Measurements from ENCODE around the gene PRF1. TPM values are rescaled to one million over a fixed set of nuclear protein-coding genes. Genes with fewer than 3 reads are reported as not detected.
"Not testable (repeated sequence)": the region's sequence is repeated elsewhere in the genome, so short reads cannot be mapped to it uniquely, and the experiment has no call there.

PRF1 gene
- polyA plus RNA-seq, 1 donor (not counting 4 experiments of a cell fraction or from before 2014, with no cell fraction given), result not detected

GRCh38 chr10:70615784-70616522, 13.4 kb upstream of the PRF1 start:
- Histone ChIP-seq H3K9me1 (ENCODE audit: control insufficient read depth, extremely low read depth, insufficient read depth, low read length) (no peaks in the 10 kb centered on the region), H3K9ac (ENCODE audit: control insufficient read depth, extremely low read depth, insufficient read depth, low read length) (no peak overlapping the region), H4K20me1 (ENCODE audit: control insufficient read depth, extremely low read depth, insufficient read depth, low read length) (no peaks in the 10 kb centered on the region), H3K9me3 (ENCODE audit: control insufficient read depth, low read depth, low read length) (peaks cover 4% of the 10 kb centered on the region), H3K4me3 (ENCODE audit: control insufficient read depth in 2 of 3, extremely low read depth in 1 of 3, insufficient read depth in 2 of 3, low read depth in 1 of 3, low read length in 3 of 3) (no peak overlapping the region), H3K4me2 (ENCODE audit: control insufficient read depth, extremely low read depth, insufficient read depth, low read depth, low read length) (no peak overlapping the region), H2AFZ (ENCODE audit: control insufficient read depth, low read length) (no peak overlapping the region), H3K79me2 (ENCODE audit: control insufficient read depth, insufficient read depth, low read length) (no peaks in the 10 kb centered on the region), H3K27me3 (ENCODE audit: control insufficient read depth, extremely low read depth, insufficient read depth, low read length) (no peaks in the 10 kb centered on the region), H3K4me1 (ENCODE audit: control insufficient read depth, extremely low read depth, insufficient read depth, low read length) (peaks cover 6% of the 10 kb centered on the region), H3K27ac (ENCODE audit: control insufficient read depth, insufficient read depth, low read length) (no peak overlapping the region), H3K36me3 (ENCODE audit: control insufficient read depth in 2 of 2, extremely low read depth in 1 of 2, insufficient read depth in 2 of 2, low read length in 2 of 2) (no peaks in the 10 kb centered on the region)
- dilution Hi-C loops (cut with MboI; ENCODE audit: extremely low pct_ligation_motif_present, low sequenced_read_pairs), result no loop called here
- TF ChIP-seq EZH2 (IDR thresholded peaks at IDR 0.05; ENCODE audit: low read length) (no peak), CTCF (optimal IDR thresholded peaks at IDR 0.05 in 1 of 3, IDR thresholded peaks at IDR 0.05 in 1 of 3, conservative IDR thresholded peaks at IDR 0.05 in 1 of 3; ENCODE audit: extremely low read depth in 1 of 3, insufficient read depth in 2 of 3, low read length in 3 of 3) (no peak)
- DNase-seq (ENCODE audit: low read depth, low spot score) (no peak), FAIRE-seq (no peak)

GRCh38 chr10:70615211-70615610, 12.7 kb upstream of the PRF1 start:
- Histone ChIP-seq H3K36me3 (ENCODE audit: control insufficient read depth in 2 of 2, extremely low read depth in 1 of 2, insufficient read depth in 2 of 2, low read length in 2 of 2) (no peaks in the 10 kb centered on the region), H3K4me1 (ENCODE audit: control insufficient read depth, extremely low read depth, insufficient read depth, low read length) (peaks cover 6% of the 10 kb centered on the region), H3K9me1 (ENCODE audit: control insufficient read depth, extremely low read depth, insufficient read depth, low read length) (no peaks in the 10 kb centered on the region), H3K9ac (ENCODE audit: control insufficient read depth, extremely low read depth, insufficient read depth, low read length) (no peak overlapping the region), H2AFZ (ENCODE audit: control insufficient read depth, low read length) (no peak overlapping the region), H3K4me2 (ENCODE audit: control insufficient read depth, extremely low read depth, insufficient read depth, low read depth, low read length) (no peak overlapping the region), H3K79me2 (ENCODE audit: control insufficient read depth, insufficient read depth, low read length) (no peaks in the 10 kb centered on the region), H3K9me3 (ENCODE audit: control insufficient read depth, low read depth, low read length) (peaks cover under 1% of the 10 kb centered on the region), H3K27me3 (ENCODE audit: control insufficient read depth, extremely low read depth, insufficient read depth, low read length) (no peaks in the 10 kb centered on the region), H4K20me1 (ENCODE audit: control insufficient read depth, extremely low read depth, insufficient read depth, low read length) (no peaks in the 10 kb centered on the region), H3K27ac (ENCODE audit: control insufficient read depth, insufficient read depth, low read length) (no peak overlapping the region), H3K4me3 (ENCODE audit: control insufficient read depth in 2 of 3, extremely low read depth in 1 of 3, insufficient read depth in 2 of 3, low read depth in 1 of 3, low read length in 3 of 3) (no peak overlapping the region)
- DNase-seq (ENCODE audit: low read depth, low spot score) (no peak), FAIRE-seq (no peak)
- no peak for TF ChIP-seq CTCF (optimal IDR thresholded peaks at IDR 0.05 in 1 of 3, IDR thresholded peaks at IDR 0.05 in 1 of 3, conservative IDR thresholded peaks at IDR 0.05 in 1 of 3; ENCODE audit: extremely low read depth in 1 of 3, insufficient read depth in 2 of 3, low read length in 3 of 3)
- TF ChIP-seq EZH2 (IDR thresholded peaks at IDR 0.05; ENCODE audit: low read length), result no peak
- dilution Hi-C loops (cut with MboI; ENCODE audit: extremely low pct_ligation_motif_present, low sequenced_read_pairs), result no loop called here

- H3K9me1 ChIP-seq (ENCODE audit: control insufficient read depth, extremely low read depth, insufficient read depth, low read length); H4K20me1 ChIP-seq (ENCODE audit: control insufficient read depth, extremely low read depth, insufficient read depth, low read length); H3K27ac ChIP-seq (ENCODE audit: control insufficient read depth, insufficient read depth, low read length); H3K4me3 ChIP-seq (ENCODE audit: control insufficient read depth in 2 of 3, extremely low read depth in 1 of 3, insufficient read depth in 2 of 3, low read depth in 1 of 3, low read length in 3 of 3); H3K27me3 ChIP-seq (ENCODE audit: control insufficient read depth, extremely low read depth, insufficient read depth, low read length); DNase-seq (ENCODE audit: low read depth, low spot score); H3K9ac ChIP-seq (ENCODE audit: control insufficient read depth, extremely low read depth, insufficient read depth, low read length); H3K4me2 ChIP-seq (ENCODE audit: control insufficient read depth, extremely low read depth, insufficient read depth, low read depth, low read length); H3K79me2 ChIP-seq (ENCODE audit: control insufficient read depth, insufficient read depth, low read length); H3K36me3 ChIP-seq (ENCODE audit: control insufficient read depth in 2 of 2, extremely low read depth in 1 of 2, insufficient read depth in 2 of 2, low read length in 2 of 2); dilution Hi-C loops (cut with MboI; ENCODE audit: extremely low pct_ligation_motif_present, low sequenced_read_pairs); H3K4me1 ChIP-seq (ENCODE audit: control insufficient read depth, extremely low read depth, insufficient read depth, low read length); FAIRE-seq; H3K9me3 ChIP-seq (ENCODE audit: control insufficient read depth, low read depth, low read length); H2AFZ ChIP-seq (ENCODE audit: control insufficient read depth, low read length): not testable (repeated sequence)
Observed at GRCh38 chr10:70614364-70614763, 11.8 kb upstream of the PRF1 start.

All from keratinocyte (primary cell).